IPS-20b (cell line): Measurements from ENCODE around the gene ITPRIPL2.

Experiments
- H3K27ac ChIP-seq: one replicate; pipeline ENCODE4 v1.5.1; 2013; ENCODE audit warnings: low read length
- H3K27me3 ChIP-seq: 2 replicates; pipeline ENCODE4 v1.6.1; 2013; ENCODE audit warnings: mild to moderate bottlenecking, low read length, inconsistent platforms; ENCODE audit not compliant: insufficient read depth
- H3K36me3 ChIP-seq: 2 replicates; pipeline ENCODE4 v1.6.1; 2013; ENCODE audit warnings: low read depth, mild to moderate bottlenecking, inconsistent platforms, low read length, moderate library complexity; ENCODE audit not compliant: insufficient read depth
- H3K4me1 ChIP-seq: 2 replicates; pipeline ENCODE4 v1.6.1; 2013; ENCODE audit warnings: mild to moderate bottlenecking, control low read depth, inconsistent platforms, low read length, moderate library complexity; ENCODE audit not compliant: insufficient read depth
- H3K4me3 ChIP-seq: 2 replicates; pipeline ENCODE4 v1.5.1; 2013; ENCODE audit warnings: mild to moderate bottlenecking, low read length, inconsistent platforms
- H3K9ac ChIP-seq: 2 replicates; pipeline ENCODE4 v1.6.1; 2013; ENCODE audit warnings: low read depth, mild to moderate bottlenecking, inconsistent platforms, low read length, moderate library complexity
- H3K9me3 ChIP-seq: 2 replicates; pipeline ENCODE4 v1.6.1; 2013; ENCODE audit warnings: mild to moderate bottlenecking, low read depth, low read length, inconsistent platforms; ENCODE audit not compliant: insufficient read depth

ITPRIPL2 gene

DNA sequence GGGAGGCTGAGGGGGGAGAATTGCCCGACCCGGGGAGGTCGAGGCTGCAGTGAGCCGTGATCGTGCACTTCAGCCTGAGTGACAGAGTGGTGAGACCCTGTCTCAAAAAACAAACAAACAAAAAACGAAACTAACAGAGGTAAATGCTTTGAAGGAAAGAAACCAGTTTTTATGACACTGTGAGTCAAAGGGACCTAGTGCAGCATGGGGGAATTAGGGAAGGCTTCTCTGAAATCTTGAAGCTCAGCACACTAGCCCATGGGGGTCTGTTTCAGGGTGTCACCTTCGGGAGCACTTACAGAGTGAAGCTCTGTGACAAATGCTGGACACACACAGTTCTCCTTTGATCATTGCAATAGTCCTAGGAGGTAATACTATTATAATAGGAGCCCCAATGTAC is 16.6 kb downstream of the ITPRIPL2 start:
- Histone ChIP-seq H3K9ac (no peak overlapping the region), H3K4me3 (no peak overlapping the region), H3K36me3 (no peaks in the 10 kb centered on the region), H3K9me3 (no peaks in the 10 kb centered on the region; the same call in 1 of the 2 replicates), H3K27me3 (no peaks in the 10 kb centered on the region), H3K4me1 (peaks cover 15% of the 10 kb centered on the region; the same call in 1 of the 2 replicates), H3K27ac (no peak overlapping the region)

- Histone ChIP-seq H3K9ac (0 out of 2 replicates have a peak overlapping the region, but pooled peaks have one; percentile 23), H3K9me3 (no peaks in the 10 kb centered on the region; the same call in 1 of the 2 replicates), H3K27me3 (no peaks in the 10 kb centered on the region), H3K4me3 (no peak overlapping the region), H3K36me3 (no peaks in the 10 kb centered on the region), H3K4me1 (peaks cover 18% of the 10 kb centered on the region; the same call in 1 of the 2 replicates), H3K27ac (no peak overlapping the region)
Measured at GRCh38 chr16:19130852-19131824, 17.4 kb downstream of the ITPRIPL2 start.

GRCh38 chr16:19131825-19132218 is 18.1 kb downstream of the ITPRIPL2 start:
- peaks cover 18% of the 10 kb centered on the region; the same call in 1 of the 2 replicates for H3K4me1 ChIP-seq
- H3K9me3 ChIP-seq: no peaks in the 10 kb centered on the region
- no peak overlapping the region for H3K27ac ChIP-seq
- H3K36me3 ChIP-seq: no peaks in the 10 kb centered on the region
- H3K4me3 ChIP-seq: no peak overlapping the region
- no peak overlapping the region for H3K9ac ChIP-seq
- no peaks in the 10 kb centered on the region for H3K27me3 ChIP-seq

DNA sequence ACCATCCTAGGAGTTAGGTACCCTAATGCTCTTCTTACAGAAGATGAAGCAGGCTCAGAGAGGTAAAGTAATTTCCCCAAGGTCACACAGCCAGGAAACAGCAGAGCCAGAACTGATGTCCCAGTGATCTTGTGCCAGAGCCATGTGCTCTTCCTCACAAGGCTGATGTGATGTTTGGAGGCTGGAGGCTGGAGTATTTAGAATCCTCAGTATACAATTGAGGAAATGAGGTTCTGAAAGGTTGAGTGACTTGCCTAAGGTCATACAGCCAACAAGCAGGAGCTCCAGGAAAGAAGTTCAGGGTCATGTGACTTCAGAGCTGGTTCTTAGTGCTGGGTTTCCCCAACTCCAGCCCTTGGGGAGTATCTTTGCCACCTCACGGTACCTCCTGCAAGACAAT is 18.5 kb downstream of the ITPRIPL2 start:
- Histone ChIP-seq H3K27me3 (no peaks in the 10 kb centered on the region), H3K36me3 (no peaks in the 10 kb centered on the region), H3K4me3 (no peak overlapping the region), H3K4me1 (peaks cover 20% of the 10 kb centered on the region; the same call in 1 of the 2 replicates), H3K27ac (no peak overlapping the region), H3K9me3 (no peaks in the 10 kb centered on the region), H3K9ac (no peak overlapping the region)

DNA sequence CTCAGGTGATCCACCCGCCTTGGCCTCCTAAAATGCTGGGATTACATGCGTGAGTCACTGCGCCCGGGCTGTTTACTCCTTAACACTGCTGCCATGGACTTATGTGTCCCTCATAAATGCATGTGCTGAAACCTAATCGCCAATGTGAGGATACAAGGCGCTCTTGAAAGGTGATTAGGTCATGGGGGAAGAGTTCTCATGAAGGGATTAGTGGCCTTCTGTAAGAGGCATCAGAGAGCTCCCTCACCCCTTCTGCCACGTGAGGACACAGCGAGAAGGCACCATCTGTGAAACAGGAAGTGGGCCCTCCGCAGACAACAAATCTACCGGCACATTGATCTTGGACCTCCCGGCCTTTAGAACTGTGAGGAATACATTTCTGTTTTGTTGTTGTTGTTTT is 19.1 kb downstream of the ITPRIPL2 start:
- Histone ChIP-seq H3K27me3 (no peaks in the 10 kb centered on the region), H3K4me3 (no peak overlapping the region), H3K9me3 (no peaks in the 10 kb centered on the region), H3K36me3 (no peaks in the 10 kb centered on the region), H3K9ac (no peak overlapping the region), H3K4me1 (peaks cover 21% of the 10 kb centered on the region; the same call in 1 of the 2 replicates), H3K27ac (no peak overlapping the region)

- no peaks in the 10 kb centered on the region for H3K9me3 ChIP-seq
- H3K27ac ChIP-seq: no peak overlapping the region
- H3K4me1 ChIP-seq: peaks cover 21% of the 10 kb centered on the region; the same call in 1 of the 2 replicates
- no peak overlapping the region for H3K9ac ChIP-seq
- no peaks in the 10 kb centered on the region for H3K27me3 ChIP-seq
- H3K36me3 ChIP-seq: no peaks in the 10 kb centered on the region
- no peak overlapping the region for H3K4me3 ChIP-seq
Measured at GRCh38 chr16:19133600-19133999, 19.8 kb downstream of the ITPRIPL2 start.

DNA sequence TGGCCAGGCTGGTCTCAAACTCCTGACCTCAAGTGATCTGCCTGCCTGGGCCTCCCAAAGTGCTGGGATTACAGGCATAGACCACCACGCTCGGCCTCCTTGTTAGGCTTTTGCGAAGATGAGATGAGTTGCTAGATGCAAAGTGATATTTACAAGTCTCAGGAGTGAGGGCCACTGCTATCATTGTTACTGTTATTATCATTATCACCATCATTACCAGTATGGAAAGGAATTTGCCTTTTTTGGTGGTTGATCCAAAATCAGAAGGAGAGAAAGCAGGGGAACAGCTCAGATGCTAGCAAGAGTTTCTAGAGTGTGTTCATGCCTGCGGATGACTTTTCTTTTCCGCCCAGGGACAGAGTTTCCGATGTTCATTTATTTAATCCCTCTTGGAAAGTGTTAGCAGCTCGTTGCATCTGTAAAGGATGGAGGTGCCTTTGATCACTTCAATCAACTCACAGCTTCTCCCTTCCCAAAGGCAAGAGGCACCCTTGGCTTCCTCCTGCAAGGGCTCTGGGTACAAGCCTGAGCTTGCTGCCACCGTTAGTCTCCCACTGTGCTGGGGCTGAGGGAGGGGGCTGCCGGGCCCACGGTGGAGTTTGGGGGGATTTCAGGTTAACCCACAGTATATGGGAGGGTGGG is 21.6 kb downstream of the ITPRIPL2 start:
- H3K9me3 ChIP-seq: no peaks in the 10 kb centered on the region
- no peaks in the 10 kb centered on the region for H3K27me3 ChIP-seq
- no peak overlapping the region for H3K4me3 ChIP-seq
- peaks cover 21% of the 10 kb centered on the region; the same call in 1 of the 2 replicates for H3K4me1 ChIP-seq
- no peak overlapping the region for H3K9ac ChIP-seq
- no peaks in the 10 kb centered on the region for H3K36me3 ChIP-seq
- H3K27ac ChIP-seq: no peak overlapping the region

DNA sequence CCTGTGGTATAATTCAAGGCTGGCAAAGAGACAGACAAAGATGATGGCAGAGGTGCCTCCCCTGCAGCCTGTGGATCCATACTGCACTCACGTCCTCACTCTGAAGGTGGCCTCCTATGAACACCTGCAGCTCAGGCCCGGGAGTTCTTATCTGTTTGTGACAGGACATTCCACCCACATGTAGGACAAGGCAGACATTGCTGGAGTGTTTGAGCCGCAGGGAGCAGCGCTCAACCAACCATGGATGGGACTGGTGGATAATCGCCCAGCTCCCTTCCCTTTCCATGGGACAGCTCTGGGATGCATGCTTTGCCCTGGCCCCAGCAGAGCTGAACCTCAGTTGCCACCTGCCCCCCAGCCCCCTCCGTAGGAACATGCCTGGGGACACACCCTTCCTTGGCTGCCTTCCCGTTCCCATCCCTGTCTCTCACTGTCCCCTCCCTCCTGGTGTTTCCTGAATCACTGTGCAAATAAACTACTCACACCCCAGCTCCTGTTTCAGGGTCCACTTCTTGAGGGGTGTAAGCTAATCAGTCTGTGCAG is 22.2 kb downstream of the ITPRIPL2 start:
- H3K4me1 ChIP-seq: peaks cover 16% of the 10 kb centered on the region; the same call in 1 of the 2 replicates
- H3K9ac ChIP-seq: no peak overlapping the region
- H3K36me3 ChIP-seq: no peaks in the 10 kb centered on the region
- H3K9me3 ChIP-seq: no peaks in the 10 kb centered on the region
- no peak overlapping the region for H3K27ac ChIP-seq
- no peaks in the 10 kb centered on the region for H3K27me3 ChIP-seq
- H3K4me3 ChIP-seq: no peak overlapping the region

GRCh38 chr16:19136549-19137196 is 22.9 kb downstream of the ITPRIPL2 start:
- H3K27ac ChIP-seq: no peak overlapping the region
- H3K4me3 ChIP-seq: no peak overlapping the region
- no peak overlapping the region for H3K9ac ChIP-seq
- no peaks in the 10 kb centered on the region for H3K9me3 ChIP-seq
- no peaks in the 10 kb centered on the region for H3K27me3 ChIP-seq
- H3K4me1 ChIP-seq: peaks cover 9% of the 10 kb centered on the region; the same call in 1 of the 2 replicates
- no peaks in the 10 kb centered on the region for H3K36me3 ChIP-seq

GRCh38 chr16:19137201-19138128 is 23.7 kb downstream of the ITPRIPL2 start:
- no peaks in the 10 kb centered on the region for H3K36me3 ChIP-seq
- no peak overlapping the region for H3K9ac ChIP-seq
- no peak overlapping the region for H3K27ac ChIP-seq
- H3K9me3 ChIP-seq: no peaks in the 10 kb centered on the region
- H3K4me3 ChIP-seq: no peak overlapping the region
- no peaks in the 10 kb centered on the region for H3K27me3 ChIP-seq
- peaks cover 9% of the 10 kb centered on the region; the same call in 1 of the 2 replicates for H3K4me1 ChIP-seq
